SKM-1 (cell line): ENCODE measurements around the gene HOXC10.

Source experiments
- DNase-seq: peaks from one replicate; lab custom pipeline; 2025; ENCODE audit not compliant: unreplicated experiment; lab: John Stamatoyannopoulos, UW

HOXC10 gene

DNA sequence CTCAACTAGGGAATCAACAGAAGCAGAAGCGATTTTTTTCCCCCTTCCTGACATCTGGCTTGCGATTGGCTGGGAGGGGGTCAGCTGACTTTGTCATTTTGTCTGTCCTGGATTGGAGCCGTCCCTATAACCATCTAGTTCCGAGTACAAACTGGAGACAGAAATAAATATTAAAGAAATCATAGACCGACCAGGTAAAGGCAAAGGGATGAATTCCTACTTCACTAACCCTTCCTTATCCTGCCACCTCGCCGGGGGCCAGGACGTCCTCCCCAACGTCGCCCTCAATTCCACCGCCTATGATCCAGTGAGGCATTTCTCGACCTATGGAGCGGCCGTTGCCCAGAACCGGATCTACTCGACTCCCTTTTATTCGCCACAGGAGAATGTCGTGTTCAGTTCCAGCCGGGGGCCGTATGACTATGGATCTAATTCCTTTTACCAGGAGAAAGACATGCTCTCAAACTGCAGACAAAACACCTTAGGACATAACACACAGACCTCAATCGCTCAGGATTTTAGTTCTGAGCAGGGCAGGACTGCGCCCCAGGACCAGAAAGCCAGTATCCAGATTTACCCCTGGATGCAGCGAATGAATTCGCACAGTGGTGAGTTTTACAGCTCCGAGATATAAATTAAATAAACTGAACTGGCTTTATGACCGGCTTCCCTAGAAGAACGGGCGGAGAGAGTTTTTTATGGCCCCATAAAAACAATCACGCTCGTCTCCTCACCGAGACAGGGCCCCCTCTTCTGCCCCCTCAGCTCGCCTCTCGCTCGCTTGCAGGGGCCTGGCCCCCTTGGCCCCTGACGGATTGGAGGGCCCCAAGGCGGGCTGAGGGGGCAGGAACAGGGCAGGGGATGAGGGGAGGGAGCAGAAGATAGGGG is 43.6 kb downstream of the HOXC10 start, which contains the start of gene HOXC6:
TSS of gene HOXC6 (plus strand) at position 127 of the 888 bp plus-strand sequence. CDS start at position 209, 82 bp downstream.
- no peak for DNase-seq

DNA sequence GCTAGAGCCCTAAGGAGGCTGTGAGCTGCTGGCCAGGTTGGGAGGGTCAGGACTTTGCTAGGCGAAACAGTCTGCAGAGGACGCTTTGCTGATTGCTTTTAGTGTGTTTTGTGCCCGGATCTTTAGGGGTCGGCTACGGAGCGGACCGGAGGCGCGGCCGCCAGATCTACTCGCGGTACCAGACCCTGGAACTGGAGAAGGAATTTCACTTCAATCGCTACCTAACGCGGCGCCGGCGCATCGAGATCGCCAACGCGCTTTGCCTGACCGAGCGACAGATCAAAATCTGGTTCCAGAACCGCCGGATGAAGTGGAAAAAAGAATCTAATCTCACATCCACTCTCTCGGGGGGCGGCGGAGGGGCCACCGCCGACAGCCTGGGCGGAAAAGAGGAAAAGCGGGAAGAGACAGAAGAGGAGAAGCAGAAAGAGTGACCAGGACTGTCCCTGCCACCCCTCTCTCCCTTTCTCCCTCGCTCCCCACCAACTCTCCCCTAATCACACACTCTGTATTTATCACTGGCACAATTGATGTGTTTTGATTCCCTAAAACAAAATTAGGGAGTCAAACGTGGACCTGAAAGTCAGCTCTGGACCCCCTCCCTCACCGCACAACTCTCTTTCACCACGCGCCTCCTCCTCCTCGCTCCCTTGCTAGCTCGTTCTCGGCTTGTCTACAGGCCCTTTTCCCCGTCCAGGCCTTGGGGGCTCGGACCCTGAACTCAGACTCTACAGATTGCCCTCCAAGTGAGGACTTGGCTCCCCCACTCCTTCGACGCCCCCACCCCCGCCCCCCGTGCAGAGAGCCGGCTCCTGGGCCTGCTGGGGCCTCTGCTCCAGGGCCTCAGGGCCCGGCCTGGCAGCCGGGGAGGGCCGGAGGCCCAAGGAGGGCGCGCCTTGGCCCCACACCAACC is 44.8 kb downstream of the HOXC10 start:
- DNase-seq, result no peak

DNA sequence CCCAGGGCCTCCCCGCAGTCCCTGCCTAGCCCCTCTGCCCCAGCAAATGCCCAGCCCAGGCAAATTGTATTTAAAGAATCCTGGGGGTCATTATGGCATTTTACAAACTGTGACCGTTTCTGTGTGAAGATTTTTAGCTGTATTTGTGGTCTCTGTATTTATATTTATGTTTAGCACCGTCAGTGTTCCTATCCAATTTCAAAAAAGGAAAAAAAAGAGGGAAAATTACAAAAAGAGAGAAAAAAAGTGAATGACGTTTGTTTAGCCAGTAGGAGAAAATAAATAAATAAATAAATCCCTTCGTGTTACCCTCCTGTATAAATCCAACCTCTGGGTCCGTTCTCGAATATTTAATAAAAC is 45.5 kb downstream of the HOXC10 start:
- DNase-seq, result no peak

DNA sequence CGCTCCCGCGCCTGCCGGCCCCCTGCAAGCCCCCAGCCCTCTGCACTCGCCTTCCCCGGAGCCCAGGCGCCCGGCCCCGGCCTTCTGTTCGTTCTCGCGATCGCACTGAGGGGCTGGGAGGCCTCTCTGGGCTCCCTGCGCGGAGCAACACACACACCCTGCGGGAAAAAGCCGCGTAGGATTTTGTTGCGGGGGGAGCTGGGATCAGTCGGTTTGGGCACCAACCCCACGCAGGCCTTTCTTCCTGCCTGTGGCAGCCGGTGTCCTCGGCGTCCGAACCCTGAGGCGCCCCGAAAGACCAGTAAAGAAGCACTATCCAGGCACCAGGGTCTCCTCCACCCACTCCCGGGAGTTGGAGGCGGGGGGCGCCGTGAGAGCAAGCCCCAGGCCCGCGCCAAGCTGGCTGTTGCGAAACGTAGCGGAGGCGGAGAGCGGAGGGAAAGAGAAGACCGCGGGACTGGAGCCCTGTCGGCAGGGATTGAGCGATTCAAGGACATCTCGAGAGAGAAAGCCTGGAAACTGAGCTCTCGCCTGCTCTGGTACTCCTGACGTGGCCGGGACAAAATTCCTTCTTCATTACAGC is 46.0 kb downstream of the HOXC10 start:
- no peak for DNase-seq

DNA sequence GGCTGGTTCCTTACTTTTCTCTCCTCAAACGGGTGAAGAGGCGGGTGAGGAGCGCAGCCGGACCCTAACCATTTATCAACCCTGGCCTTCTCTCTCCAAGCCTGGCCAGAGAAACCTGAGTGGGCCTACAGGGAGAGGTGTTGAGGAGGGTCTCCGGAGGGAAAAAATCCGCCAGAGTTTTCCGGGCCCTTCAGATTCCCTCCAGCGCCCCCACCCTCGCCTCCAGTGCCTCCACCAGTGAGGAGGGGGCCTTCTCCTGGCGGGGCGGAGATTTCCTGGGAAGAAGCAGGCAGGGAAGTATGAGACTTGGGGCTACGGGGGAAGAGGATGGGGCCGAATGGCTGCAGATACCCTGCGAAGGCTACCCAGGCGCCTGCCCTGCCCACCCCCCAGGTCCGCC is 46.5 kb downstream of the HOXC10 start:
- DNase-seq, result no peak

- DNase-seq, result no peak
Observed at GRCh38 chr12:54032086-54032619, 47.2 kb downstream of the HOXC10 start.

DNA sequence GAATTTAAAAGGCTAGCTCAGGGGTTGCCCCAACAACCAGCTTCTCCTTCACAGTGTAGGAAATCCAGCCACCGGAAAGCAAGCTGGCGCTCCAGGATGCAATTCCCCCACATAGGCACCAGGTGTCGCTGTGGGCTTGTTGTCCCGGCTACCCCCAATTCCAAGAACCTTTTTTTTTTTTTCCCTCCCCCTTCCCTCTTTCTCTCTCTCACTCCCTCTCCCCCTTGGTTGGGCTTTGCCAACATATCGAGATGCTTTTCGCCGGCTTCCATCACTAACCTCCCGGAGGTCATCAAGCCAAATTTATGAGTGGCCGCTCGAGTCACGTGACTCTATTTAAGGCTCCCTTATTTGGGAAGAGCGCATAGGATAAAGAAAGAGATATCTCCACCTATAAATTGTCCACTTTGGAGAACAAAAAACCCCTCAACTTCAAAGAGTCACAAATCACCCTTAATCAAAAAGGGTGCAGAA is 47.7 kb downstream of the HOXC10 start, which contains the start of gene HOXC5:
TSS of gene HOXC5 (plus strand) at position 424 of the 474 bp plus-strand sequence. CDS start 73 bp downstream, outside the sequence.
- peak; percentile 5 for DNase-seq

GRCh38 chr12:54033106-54033979 is 48.4 kb downstream of the HOXC10 start:
- DNase-seq, result no peak

DNA sequence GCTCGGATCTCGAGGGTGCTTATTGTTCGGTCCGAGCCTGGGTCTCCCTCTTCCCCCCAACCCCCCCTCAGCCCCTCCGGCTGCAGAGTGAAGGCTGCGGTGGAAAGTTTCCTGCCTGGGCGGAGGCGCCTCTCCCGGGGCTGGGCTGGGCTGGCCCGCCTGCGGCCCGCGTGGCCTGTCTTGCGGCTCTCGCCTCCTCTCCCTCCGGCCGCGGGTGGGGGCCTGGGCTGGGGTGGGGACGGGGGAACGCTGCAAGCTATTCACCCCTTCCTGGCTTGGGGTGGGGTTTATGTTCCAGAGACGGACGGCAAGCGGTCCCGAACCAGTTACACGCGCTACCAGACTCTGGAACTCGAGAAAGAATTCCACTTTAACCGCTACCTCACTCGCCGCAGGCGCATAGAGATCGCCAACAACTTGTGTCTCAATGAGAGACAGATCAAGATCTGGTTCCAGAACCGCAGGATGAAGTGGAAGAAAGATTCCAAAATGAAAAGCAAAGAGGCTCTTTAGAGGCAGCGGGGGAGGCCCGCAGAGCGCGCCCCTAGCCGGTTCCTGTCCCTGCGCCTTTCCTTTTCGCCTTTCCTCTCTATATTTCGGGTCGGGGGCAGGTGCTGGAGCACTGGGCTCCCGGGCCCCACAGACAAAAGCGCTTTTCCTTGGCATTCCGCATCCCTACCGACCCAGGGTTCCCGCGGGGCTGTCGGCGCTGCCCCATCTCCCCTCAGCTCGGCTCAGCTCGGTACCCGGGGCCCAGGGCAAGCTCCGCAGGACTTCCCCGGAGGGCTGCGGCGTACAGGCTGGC is 49.2 kb downstream of the HOXC10 start:
- no peak for DNase-seq

- DNase-seq, result no peak
Observed at GRCh38 chr12:54034785-54035310, 49.9 kb downstream of the HOXC10 start.

GRCh38 chr12:54035568-54036264 is 50.8 kb downstream of the HOXC10 start:
- no peak for DNase-seq

DNA sequence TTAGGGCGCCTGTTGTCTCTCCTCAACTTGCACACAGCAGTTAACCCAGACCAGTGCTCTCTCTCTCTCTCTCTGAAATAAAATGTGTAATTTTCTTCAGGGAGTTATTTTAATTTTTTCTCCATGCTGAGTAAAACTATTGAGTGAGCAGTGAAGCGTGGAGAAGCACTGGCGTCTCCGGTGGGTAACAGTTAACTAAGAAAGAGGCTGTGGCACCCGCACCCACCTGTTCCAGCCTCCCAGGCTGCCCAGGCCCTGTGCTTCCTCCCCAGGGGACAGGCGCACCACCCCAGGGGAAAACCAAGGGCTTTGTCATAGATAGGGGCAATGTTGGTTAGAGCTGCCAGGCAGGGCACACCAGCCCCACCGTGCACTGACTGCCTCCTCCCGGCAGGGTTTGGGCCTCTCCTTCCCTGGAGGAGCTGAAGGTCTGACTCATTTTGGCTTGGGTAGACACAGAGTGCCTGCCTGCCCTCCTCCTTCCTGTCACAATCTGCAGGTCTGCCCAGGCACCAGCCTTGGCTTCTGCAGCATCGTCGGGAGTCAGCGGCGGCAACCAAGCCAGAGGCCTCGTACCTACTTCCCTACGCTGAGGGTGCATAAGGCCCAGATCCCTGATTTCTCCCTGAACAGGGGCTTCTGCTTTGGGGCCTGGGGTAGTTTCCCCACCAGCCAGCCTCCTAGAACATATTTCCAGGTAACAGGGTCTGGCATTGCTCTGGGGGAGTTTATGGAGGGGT is 51.8 kb downstream of the HOXC10 start:
- no peak for DNase-seq

- DNase-seq, result no peak
Observed at GRCh38 chr12:54037360-54038283, 52.7 kb downstream of the HOXC10 start.

- no peak for DNase-seq
Observed at GRCh38 chr12:54038284-54038870, 53.4 kb downstream of the HOXC10 start.

GRCh38 chr12:54038871-54039414 is 54.0 kb downstream of the HOXC10 start:
- DNase-seq, result no peak
